Astrocyte of the cerebellum (primary cell): ENCODE measurements around the gene IQCK.

Source experiments
- DNase-seq: peaks from one replicate; pipeline ENCODE4 v3.0.0-alpha.2; 2011; ENCODE audit warnings: low read depth
- H3K4me3 ChIP-seq: 2 replicates; pipeline ENCODE4 v1.5.1; 2011; ENCODE audit warnings: mild to moderate bottlenecking, low read depth, low read length, moderate library complexity
- CTCF ChIP-seq: IDR thresholded peaks from 2 replicates; pipeline ENCODE4 v1.5.1; 2012; ENCODE audit warnings: low read length, low read depth, moderate library complexity, mild to moderate bottlenecking; ENCODE audit errors: missing control alignments
- in situ Hi-C: cut with HindIII; loops from 2 replicates; pipeline ENCODE4 v1.10.0; 2017; ENCODE audit warnings: low sequenced_read_pairs

The IQCK gene

GRCh38 chr16:19872935-19873334, 154.9 kb downstream of the IQCK start:
- H3K4me3 ChIP-seq = no peak overlapping the region
- in situ Hi-C loops = no loop called here
- no peak for DNase-seq
- no peak for TF ChIP-seq CTCF

GRCh38 chr16:19874026-19874425, 156.0 kb downstream of the IQCK start:
- H3K4me3 ChIP-seq = no peak overlapping the region
- in situ Hi-C loops = no loop called here
- TF ChIP-seq CTCF = no peak

GRCh38 chr16:19874851-19875546, 156.9 kb downstream of the IQCK start:
- H3K4me3 ChIP-seq = no peak overlapping the region
- DNase-seq = no peak
- in situ Hi-C loops = no loop called here
- TF ChIP-seq CTCF = no peak

More at GRCh38 chr16:19874026-19874425, 156.0 kb downstream of the IQCK start:
- DNase-seq = no peak

GRCh38 chr16:19875900-19876299, 157.8 kb downstream of the IQCK start:
- H3K4me3 ChIP-seq = no peak overlapping the region
- no peak for DNase-seq
- TF ChIP-seq CTCF = no peak
- in situ Hi-C loops = no loop called here

- DNase-seq = no peak
- in situ Hi-C loops = no loop called here
- H3K4me3 ChIP-seq = no peak overlapping the region
- TF ChIP-seq CTCF = no peak
Measured at GRCh38 chr16:19876501-19877059, 158.5 kb downstream of the IQCK start.

GRCh38 chr16:19878757-19879156, 160.7 kb downstream of the IQCK start:
- H3K4me3 ChIP-seq = no peak overlapping the region
- TF ChIP-seq CTCF = no peak
- in situ Hi-C loops = no loop called here
- no peak for DNase-seq
